Common myeloid progenitor, CD34-positive (primary cell): ENCODE data around the gene ADD3.

Source experiments
- CTCF ChIA-PET: fragments of 350-600 bp; sonication (Branson Sonifier 250); formaldehyde crosslinking; loops from one replicate; lab custom pipeline; 2021; ENCODE audit warnings: antibody characterized with exemption; lab: Charles Lee
- POLR2A ChIA-PET: fragments of 350-600 bp; sonication (Branson Sonifier 250); formaldehyde crosslinking; loops from one replicate; lab custom pipeline; 2021; ENCODE audit warnings: antibody characterized with exemption; lab: Charles Lee
- DNase-seq, 3 donors: peaks; one replicate each; pipeline versions ENCODE4 v3.0.0 to v3.0.0-alpha.2; 2013
- H3K27ac ChIP-seq, 2 experiments: 1 replicate in 1 of 2; 2 replicates in 1 of 2; pipeline ENCODE4 v1.7.0; 2013; ENCODE audit warnings: inconsistent platforms in 2 of 2, low read length in 2 of 2, mild to moderate bottlenecking in 2 of 2, low read depth in 1 of 2, moderate library complexity in 1 of 2; ENCODE audit not compliant: severe bottlenecking in 2 of 2, insufficient read depth in 1 of 2, poor library complexity in 1 of 2
- H3K27me3 ChIP-seq, 5 experiments: replicated peaks in 2 of 5; 1 replicate in 3 of 5; 2 replicates in 2 of 5; pipeline versions ENCODE4 v1.6.1 to v1.7.0; 2013; ENCODE audit warnings: low read length in 4 of 5, mild to moderate bottlenecking in 2 of 5, moderate library complexity in 2 of 5, inconsistent platforms in 1 of 5; ENCODE audit not compliant: insufficient read depth in 5 of 5, control insufficient read depth in 4 of 5
- H3K36me3 ChIP-seq, 4 experiments: 1 replicate in 2 of 4; 2 replicates in 2 of 4; pipeline versions ENCODE4 v1.6.1 to v1.7.0; 2013; ENCODE audit warnings: low read length in 3 of 4, control low read depth in 1 of 4, mild to moderate bottlenecking in 1 of 4; ENCODE audit not compliant: control insufficient read depth in 4 of 4, insufficient read depth in 4 of 4
- H3K4me1 ChIP-seq, 4 experiments: 1 replicate in 3 of 4; 2 replicates in 1 of 4; pipeline versions ENCODE4 v1.6.1 to v1.7.1; 2013; ENCODE audit warnings: low read length in 3 of 4, mild to moderate bottlenecking in 3 of 4, control low read depth in 1 of 4, inconsistent platforms in 1 of 4, moderate library complexity in 1 of 4; ENCODE audit not compliant: control insufficient read depth in 4 of 4, insufficient read depth in 4 of 4; ENCODE audit errors: control extremely low read depth in 1 of 4
- H3K4me3 ChIP-seq, 7 experiments: 1 replicate in 4 of 7; 2 replicates in 3 of 7; pipeline versions ENCODE4 v1.5.1 to v1.7.0; 2013; ENCODE audit warnings: mild to moderate bottlenecking in 7 of 7, low read length in 6 of 7, moderate library complexity in 6 of 7, inconsistent platforms in 2 of 7, low read depth in 2 of 7, control low read depth in 1 of 7; ENCODE audit not compliant: insufficient read depth in 4 of 7, control insufficient read depth in 1 of 7; ENCODE audit errors: extremely low read depth in 1 of 7
- H3K9me3 ChIP-seq, 5 experiments: 1 replicate in 4 of 5; 2 replicates in 1 of 5; pipeline versions ENCODE4 v1.6.1 to v1.7.1; 2013; ENCODE audit warnings: low read length in 4 of 5, mild to moderate bottlenecking in 2 of 5, inconsistent platforms in 1 of 5, low read depth in 1 of 5, moderate library complexity in 1 of 5; ENCODE audit not compliant: control insufficient read depth in 4 of 5, insufficient read depth in 2 of 5; ENCODE audit errors: control extremely low read depth in 1 of 5
- WGBS: methylation state at CpG from one replicate; pipeline ENCODE4 v1.1.5; 2013; ENCODE audit not compliant: insufficient coverage; 5-methylcytosine and 5-hydroxymethylcytosine counted together

ADD3 gene

DNA sequence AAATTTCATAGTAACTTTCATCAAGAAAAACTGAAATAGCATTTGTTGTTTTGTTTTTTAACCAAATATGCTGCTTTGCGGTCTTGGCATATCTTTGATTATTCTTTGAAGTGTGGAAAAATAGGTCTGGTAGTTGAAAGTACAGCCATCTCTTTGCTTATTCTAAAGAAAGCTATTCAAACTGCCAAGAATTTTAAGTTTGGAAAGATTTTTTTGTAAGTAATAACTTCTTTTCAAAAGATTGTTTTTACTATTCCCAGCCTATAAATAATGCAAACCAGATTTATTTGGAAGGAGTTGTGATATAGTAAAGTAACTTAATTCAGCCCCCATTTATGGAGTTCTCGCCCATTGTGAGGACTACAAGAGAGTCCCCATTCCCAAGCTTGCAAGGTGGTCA lies 87.0 kb downstream of the ADD3 start:
- peaks cover 0 to 2% (median 0%) of the 10 kb centered on the region in 4 experiments for H3K36me3 ChIP-seq
- POLR2A ChIA-PET, result no interaction called here
- H3K4me1 ChIP-seq, result peaks cover 0 to 10% (median 0%) of the 10 kb centered on the region in 4 experiments
- CTCF ChIA-PET, result interaction anchor here (0.9 to 2.0 kb wide), 2 partner anchors 13 kb away, joined by 4 to 5 read pairs; no protein-coding TSS in a partner anchor
- no peaks in the 10 kb centered on the region for H3K9me3 ChIP-seq
- 100% methylated on average over 1 of the region's 2 CpGs for WGBS
- H3K4me3 ChIP-seq, result no peak overlapping the region
- no peak overlapping the region for H3K27ac ChIP-seq
- no peak for DNase-seq
- no peaks in the 10 kb centered on the region for H3K27me3 ChIP-seq

DNA sequence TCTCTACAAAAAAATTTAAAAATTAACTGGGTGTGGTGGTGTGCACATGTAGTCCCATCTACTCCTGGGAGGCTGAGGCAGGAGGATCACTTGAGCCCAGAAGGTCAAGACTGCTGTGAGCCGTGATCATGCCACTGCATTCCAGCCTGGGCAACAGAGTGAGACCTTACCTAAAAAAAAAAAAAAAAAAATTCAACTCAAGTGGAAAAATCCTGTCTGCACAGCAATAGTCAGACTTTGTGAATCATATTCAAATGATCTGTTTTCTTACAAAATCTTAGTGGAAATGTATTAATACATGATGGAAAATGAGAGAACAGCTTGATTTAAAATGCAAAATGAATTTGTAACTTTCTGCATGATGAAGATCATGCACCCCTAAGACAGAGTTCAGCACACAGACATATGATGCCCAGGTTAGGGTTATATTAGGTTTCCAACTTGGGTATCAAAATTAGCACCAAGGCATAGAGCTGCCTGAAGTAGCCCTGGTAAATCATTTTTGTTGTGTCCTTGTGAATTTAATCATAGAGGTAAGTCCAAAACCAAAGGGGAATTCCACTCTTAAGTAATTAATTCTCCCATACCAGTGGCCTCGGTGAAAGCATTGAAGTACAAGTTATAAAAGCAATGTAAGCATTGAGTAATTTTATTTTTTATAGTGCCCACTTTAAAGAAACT lies 93.8 kb downstream of the ADD3 start:
- no peak for DNase-seq
- Histone ChIP-seq H3K4me1 (no peaks in the 10 kb centered on the region), H3K27me3 (no peaks in the 10 kb centered on the region), H3K27ac (no peak overlapping the region), H3K4me3 (no peak overlapping the region), H3K36me3 (peaks cover 3 to 13% (median 7%) of the 10 kb centered on the region in 4 experiments), H3K9me3 (no peaks in the 10 kb centered on the region)
- CTCF ChIA-PET, result no interaction called here
- POLR2A ChIA-PET, result no interaction called here
- no CpG with 5 or more reads among the region's 2 CpGs for WGBS

DNA sequence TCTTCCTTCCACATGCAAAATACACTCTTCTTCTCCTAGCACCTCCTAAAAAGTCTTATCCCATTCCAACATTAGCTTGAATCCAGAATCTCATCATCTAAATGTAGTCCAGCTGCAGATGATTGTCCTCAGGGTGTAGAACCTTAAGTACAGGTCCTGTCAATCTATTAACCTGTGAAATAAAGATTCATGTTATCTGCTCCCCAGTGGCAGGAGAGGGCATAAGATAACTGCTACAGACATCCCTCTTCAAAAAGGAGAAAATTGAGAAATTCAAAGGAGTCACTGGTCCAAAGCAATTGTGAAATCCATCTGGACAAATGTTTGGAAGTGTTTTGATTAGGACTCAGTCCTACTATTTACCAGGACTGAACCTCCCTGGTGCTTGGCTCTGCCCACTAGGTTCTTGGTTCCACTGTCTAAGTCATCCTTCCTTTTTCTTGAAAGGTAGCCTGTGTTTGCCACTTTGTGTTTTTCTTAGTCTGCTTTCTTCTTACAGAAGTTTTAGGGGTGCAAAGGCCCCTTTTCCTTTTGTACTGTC lies 96.2 kb downstream of the ADD3 start:
- POLR2A ChIA-PET, result no interaction called here
- Histone ChIP-seq H3K4me1 (no peaks in the 10 kb centered on the region), H3K36me3 (peaks cover 3 to 13% (median 7%) of the 10 kb centered on the region in 4 experiments), H3K27ac (no peak overlapping the region), H3K4me3 (no peak overlapping the region), H3K9me3 (no peaks in the 10 kb centered on the region), H3K27me3 (no peaks in the 10 kb centered on the region)
- CTCF ChIA-PET, result interaction anchor here (0.9 to 1.4 kb wide), 7 partner anchors 14 to 126 kb away, joined by 3 to 4 read pairs (median 3); no protein-coding TSS in a partner anchor
- no peak for DNase-seq

- Histone ChIP-seq H3K4me3 (no peak overlapping the region), H3K36me3 (peaks cover 3 to 20% (median 7%) of the 10 kb centered on the region in 4 experiments), H3K27ac (no peak overlapping the region), H3K4me1 (no peaks in the 10 kb centered on the region), H3K9me3 (no peaks in the 10 kb centered on the region), H3K27me3 (no peaks in the 10 kb centered on the region)
- CTCF ChIA-PET, result interaction anchor here (0.6 kb wide), 1 partner anchor 193 kb away, joined by 4 read pairs; no protein-coding TSS in a partner anchor
- no peak for DNase-seq
- POLR2A ChIA-PET, result no interaction called here
Observed at GRCh38 chr10:110105873-110106272, 98.1 kb downstream of the ADD3 start.

- no peaks in the 10 kb centered on the region for H3K27me3 ChIP-seq
- no peak for DNase-seq
- ChIA-PET POLR2A (no interaction called here), CTCF (interaction anchor here (1.1 to 2.6 kb wide), 4 partner anchors 11 to 129 kb away, joined by 3 to 7 read pairs (median 4); no protein-coding TSS in a partner anchor)
- peaks cover 3 to 17% (median 7%) of the 10 kb centered on the region in 4 experiments for H3K36me3 ChIP-seq
- WGBS, result no CpG with 5 or more reads among the region's 6 CpGs
- no peak overlapping the region for H3K4me3 ChIP-seq
- H3K27ac ChIP-seq, result no peak overlapping the region
- H3K9me3 ChIP-seq, result no peaks in the 10 kb centered on the region
- no peaks in the 10 kb centered on the region for H3K4me1 ChIP-seq
Observed at GRCh38 chr10:110107430-110107829, 99.6 kb downstream of the ADD3 start.

GRCh38 chr10:110107887-110108286 lies 100.1 kb downstream of the ADD3 start:
- ChIA-PET CTCF (interaction anchor here (1.1 to 2.6 kb wide), 5 partner anchors 11 to 129 kb away, joined by 3 to 7 read pairs (median 4); no protein-coding TSS in a partner anchor), POLR2A (no interaction called here)
- Histone ChIP-seq H3K27me3 (no peaks in the 10 kb centered on the region), H3K4me1 (no peaks in the 10 kb centered on the region), H3K27ac (no peak overlapping the region), H3K36me3 (peaks cover 3 to 20% (median 9%) of the 10 kb centered on the region in 4 experiments), H3K9me3 (no peaks in the 10 kb centered on the region), H3K4me3 (no peak overlapping the region)
- DNase-seq, result peak in 1 of 3 donors; percentile 6

- Histone ChIP-seq H3K27me3 (no peaks in the 10 kb centered on the region), H3K4me3 (no peak overlapping the region), H3K9me3 (no peaks in the 10 kb centered on the region), H3K4me1 (no peaks in the 10 kb centered on the region), H3K36me3 (peaks cover 5 to 32% (median 13%) of the 10 kb centered on the region in 4 experiments), H3K27ac (no peak overlapping the region)
- DNase-seq, result no peak
- ChIA-PET POLR2A (no interaction called here), CTCF (interaction anchor here (1.1 to 2.6 kb wide), 5 partner anchors 11 to 225 kb away, joined by 3 to 10 read pairs (median 6); no protein-coding TSS in a partner anchor)
Observed at GRCh38 chr10:110109511-110109910, 101.7 kb downstream of the ADD3 start.
